Mesodermal cell (in vitro differentiated cells): ENCODE results near the gene PARP3.
"Not testable (repeated sequence)": the region's sequence is repeated elsewhere in the genome, so short reads cannot be mapped to it uniquely, and the experiment has no call there.

Experiments used
- H3K27ac ChIP-seq: 2 replicates; pipeline ENCODE4 v1.7.0; 2013; ENCODE audit warnings: mild to moderate bottlenecking, low read depth, low read length, moderate library complexity; ENCODE audit not compliant: severe bottlenecking
- H3K36me3 ChIP-seq: 2 replicates; pipeline ENCODE4 v1.7.1; 2013; ENCODE audit warnings: mild to moderate bottlenecking, low read length, moderate library complexity; ENCODE audit not compliant: control insufficient read depth, insufficient read depth
- H3K4me1 ChIP-seq: one replicate; pipeline ENCODE4 v1.7.1; 2013; ENCODE audit warnings: mild to moderate bottlenecking, low read length; ENCODE audit not compliant: insufficient read depth, control insufficient read depth, poor library complexity, severe bottlenecking
- H3K4me3 ChIP-seq: 2 replicates; pipeline ENCODE4 v1.7.0; 2013; ENCODE audit warnings: low read length, control low read depth, mild to moderate bottlenecking; ENCODE audit not compliant: insufficient read depth, poor library complexity, severe bottlenecking; ENCODE audit errors: extremely low read depth
- H3K9me3 ChIP-seq: 2 replicates; pipeline ENCODE4 v1.7.1; 2013; ENCODE audit warnings: mild to moderate bottlenecking, low read length, moderate library complexity; ENCODE audit not compliant: control insufficient read depth
- WGBS, 2 experiments: methylation state at CpG; one replicate each; pipeline ENCODE4 v1.1.5; 2013; ENCODE audit warnings: missing lambda C conversion rate in 2 of 2; ENCODE audit not compliant: insufficient coverage in 2 of 2; 5-methylcytosine and 5-hydroxymethylcytosine counted together

The PARP3 gene

DNA sequence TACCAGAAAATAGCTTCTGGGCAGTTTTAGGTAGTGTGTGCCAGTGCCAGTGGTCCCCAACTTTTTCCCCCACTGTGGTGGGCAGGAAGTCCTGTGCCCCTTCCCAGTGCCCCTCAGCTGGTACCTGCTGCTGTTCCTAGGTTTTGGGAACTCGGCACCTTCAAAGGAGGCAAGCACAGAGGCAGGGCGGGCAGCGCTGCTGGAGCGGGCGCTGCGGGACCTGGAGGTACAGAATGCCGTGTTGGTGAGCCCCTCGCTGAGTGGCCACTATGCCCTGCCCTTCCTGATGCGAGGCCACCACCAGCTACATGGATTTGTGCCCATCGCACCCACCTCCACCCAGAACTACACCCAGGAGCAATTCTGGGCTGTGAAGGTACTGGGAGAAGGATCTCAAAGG lies 38.1 kb downstream of the PARP3 start:
- Histone ChIP-seq H3K36me3 (peaks cover 9% of the 10 kb centered on the region), H3K4me3 (no peak overlapping the region), H3K9me3 (no peaks in the 10 kb centered on the region), H3K4me1 (peaks cover 13% of the 10 kb centered on the region), H3K27ac (no peak overlapping the region)
- 91 to 97% methylated on average over 7 to 8 of the region's 10 CpGs for WGBS, 2 experiments

DNA sequence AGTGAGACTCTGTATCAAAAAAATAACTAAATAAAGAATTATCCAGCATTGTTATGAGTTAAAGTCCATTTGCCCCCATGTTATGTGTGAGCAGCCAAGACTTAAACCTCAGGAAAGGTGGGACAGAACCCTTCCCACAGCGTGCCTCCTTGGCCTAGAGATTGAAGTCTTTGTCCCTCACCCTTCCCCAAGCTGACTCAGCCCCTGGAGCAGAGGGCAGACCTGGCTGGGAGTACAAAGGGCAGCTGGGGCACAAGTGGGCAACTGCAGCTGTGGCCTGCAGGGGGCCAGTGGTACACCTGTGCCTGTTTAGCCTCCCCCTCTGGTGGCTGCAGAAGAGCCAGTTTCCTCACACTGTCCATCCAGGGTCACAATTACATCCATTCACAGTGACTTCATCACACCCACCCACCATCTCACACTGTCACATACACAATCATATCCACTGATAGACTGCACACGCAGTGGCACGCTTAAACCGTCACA lies 40.2 kb downstream of the PARP3 start:
- Histone ChIP-seq H3K9me3 (no peaks in the 10 kb centered on the region), H3K4me1 (peaks cover 5% of the 10 kb centered on the region), H3K27ac (peak overlapping the region; percentile 94), H3K4me3 (peak overlapping the region; percentile 56), H3K36me3 (peaks cover 10% of the 10 kb centered on the region)
- WGBS, 2 experiments = 13 to 34% methylated on average over 3 to 4 of the region's 4 CpGs

DNA sequence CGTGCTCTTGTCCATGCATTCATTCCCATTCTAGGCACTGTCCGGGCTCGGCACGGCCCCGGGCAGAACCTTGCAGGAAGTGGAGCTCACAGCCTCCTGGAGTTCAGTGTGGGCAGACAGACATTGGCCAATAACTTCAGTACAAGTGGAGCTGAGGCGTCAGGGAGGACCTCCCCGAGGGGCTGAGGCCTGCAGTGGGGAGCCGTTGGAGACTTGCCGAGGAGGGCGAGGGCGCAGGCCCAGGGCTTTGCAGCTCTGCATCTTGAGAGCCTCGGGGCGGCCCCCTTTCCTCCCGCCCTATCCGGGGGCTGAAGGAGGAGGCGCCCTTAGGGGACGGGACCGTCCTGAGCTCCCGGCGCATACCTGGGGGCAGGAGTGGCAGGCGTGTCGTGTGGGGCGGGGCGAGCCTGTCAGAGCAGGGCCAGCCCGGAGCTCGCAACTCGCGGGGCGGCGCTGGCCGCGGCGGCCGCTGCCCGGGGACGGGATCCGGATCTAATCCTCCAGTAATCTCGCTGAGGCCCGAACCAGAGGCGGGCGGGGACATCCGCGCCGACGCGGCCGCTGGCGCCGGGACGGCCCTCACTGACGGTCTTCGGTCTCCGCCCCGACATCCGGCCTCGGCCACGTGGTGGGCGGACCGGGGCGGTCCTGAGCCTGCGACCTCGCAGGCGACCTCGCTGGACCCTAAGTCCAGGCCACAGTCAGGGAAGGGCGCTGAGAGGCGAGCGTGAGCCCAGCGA lies 40.8 kb downstream of the PARP3 start, which contains the start of gene ACY1:
Gene ACY1, plus strand, starts transcription at position 698 of the 740 bp plus-strand sequence. CDS start 530 bp downstream, outside the sequence.
- Histone ChIP-seq H3K4me1 (peaks cover 5% of the 10 kb centered on the region), H3K36me3 (peaks cover 12% of the 10 kb centered on the region), H3K27ac (peak within 1 kb of the TSS; percentile 94), H3K4me3 (peak within 1 kb of the TSS; percentile 56), H3K9me3 (no peaks in the 10 kb centered on the region)
- 0 to 2% methylated on average over 46 to 59 of the region's 68 CpGs for WGBS, 2 experiments

DNA sequence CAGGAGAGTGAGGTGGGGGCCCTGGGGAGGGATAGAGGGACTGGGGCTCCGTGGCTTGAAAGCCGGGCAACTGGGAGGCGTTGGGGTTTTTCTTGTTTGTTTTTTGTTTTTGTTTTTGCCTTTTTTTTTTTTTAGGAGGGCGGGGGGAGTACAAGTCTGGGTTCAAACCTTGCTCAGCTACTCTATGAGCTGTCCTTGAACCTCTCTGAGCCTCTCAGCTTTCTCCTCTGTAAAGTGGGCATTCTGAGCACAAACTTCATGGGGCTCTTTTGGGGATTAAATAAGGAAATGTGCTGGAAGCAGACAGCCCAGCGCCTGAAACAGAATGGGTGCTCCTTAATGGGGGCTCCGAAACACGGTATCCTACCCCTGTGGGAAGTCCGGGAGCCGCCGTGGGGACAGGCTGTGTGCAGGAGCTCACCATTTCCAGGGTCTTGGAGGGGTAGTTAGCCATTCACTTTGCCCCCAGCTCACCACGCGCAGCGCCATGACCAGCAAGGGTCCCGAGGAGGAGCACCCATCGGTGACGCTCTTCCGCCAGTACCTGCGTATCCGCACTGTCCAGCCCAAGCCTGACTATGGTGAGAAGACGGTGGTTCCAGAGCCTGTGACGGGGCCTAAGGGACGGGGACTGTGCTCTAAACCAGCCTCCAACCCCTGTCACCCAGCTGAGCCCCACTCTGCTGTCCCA lies 41.6 kb downstream of the PARP3 start:
- peak overlapping the region; percentile 94 for H3K27ac ChIP-seq
- H3K4me3 ChIP-seq = peak overlapping the region; percentile 56
- H3K36me3 ChIP-seq = peaks cover 12% of the 10 kb centered on the region
- peaks cover 5% of the 10 kb centered on the region for H3K4me1 ChIP-seq
- WGBS, 2 experiments = 86 to 87% methylated on average over 17 to 20 of the region's 22 CpGs
- no peaks in the 10 kb centered on the region for H3K9me3 ChIP-seq

DNA sequence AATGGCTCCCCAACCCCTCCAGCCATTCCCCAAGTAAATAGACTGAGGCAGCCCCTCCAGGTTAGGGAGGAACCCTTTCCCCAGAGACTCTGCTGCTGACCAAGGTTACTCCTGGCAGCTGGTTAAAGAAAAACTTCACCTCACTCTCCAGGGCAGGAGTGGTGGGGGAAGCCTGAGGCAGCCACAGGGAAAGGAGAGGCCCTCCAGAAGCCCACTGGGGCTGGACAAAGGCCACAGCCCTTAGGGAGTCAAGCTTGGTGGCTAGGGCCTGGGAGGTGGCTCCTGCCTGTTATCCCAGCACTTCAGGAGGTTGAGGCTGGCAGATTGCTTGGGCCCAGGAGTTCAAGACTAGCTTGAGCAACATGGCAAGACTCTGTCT lies 42.1 kb downstream of the PARP3 start:
- no peaks in the 10 kb centered on the region for H3K9me3 ChIP-seq
- H3K4me1 ChIP-seq = peaks cover 5% of the 10 kb centered on the region
- no peak overlapping the region for H3K27ac ChIP-seq
- peaks cover 12% of the 10 kb centered on the region for H3K36me3 ChIP-seq
- no peak overlapping the region for H3K4me3 ChIP-seq

DNA sequence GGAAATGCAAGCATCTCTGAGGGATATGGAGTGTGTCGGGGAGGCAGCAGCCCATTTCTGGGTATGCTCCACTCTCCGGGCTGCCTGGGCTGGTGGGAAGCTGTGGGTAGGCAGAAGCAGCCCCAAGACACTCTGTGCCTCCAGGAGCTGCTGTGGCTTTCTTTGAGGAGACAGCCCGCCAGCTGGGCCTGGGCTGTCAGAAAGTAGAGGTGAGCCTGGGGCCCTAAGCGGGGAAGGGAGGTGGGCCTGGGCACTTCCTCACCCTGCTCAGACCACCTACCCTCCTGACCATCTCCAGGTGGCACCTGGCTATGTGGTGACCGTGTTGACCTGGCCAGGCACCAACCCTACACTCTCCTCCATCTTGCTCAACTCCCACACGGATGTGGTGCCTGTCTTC lies 42.9 kb downstream of the PARP3 start:
- no peaks in the 10 kb centered on the region for H3K9me3 ChIP-seq
- H3K4me1 ChIP-seq = peaks cover 5% of the 10 kb centered on the region
- no peak overlapping the region for H3K27ac ChIP-seq
- peaks cover 12% of the 10 kb centered on the region for H3K36me3 ChIP-seq
- WGBS, 2 experiments = 89 to 100% methylated on average over 3 of the region's 6 CpGs
- no peak overlapping the region for H3K4me3 ChIP-seq

DNA sequence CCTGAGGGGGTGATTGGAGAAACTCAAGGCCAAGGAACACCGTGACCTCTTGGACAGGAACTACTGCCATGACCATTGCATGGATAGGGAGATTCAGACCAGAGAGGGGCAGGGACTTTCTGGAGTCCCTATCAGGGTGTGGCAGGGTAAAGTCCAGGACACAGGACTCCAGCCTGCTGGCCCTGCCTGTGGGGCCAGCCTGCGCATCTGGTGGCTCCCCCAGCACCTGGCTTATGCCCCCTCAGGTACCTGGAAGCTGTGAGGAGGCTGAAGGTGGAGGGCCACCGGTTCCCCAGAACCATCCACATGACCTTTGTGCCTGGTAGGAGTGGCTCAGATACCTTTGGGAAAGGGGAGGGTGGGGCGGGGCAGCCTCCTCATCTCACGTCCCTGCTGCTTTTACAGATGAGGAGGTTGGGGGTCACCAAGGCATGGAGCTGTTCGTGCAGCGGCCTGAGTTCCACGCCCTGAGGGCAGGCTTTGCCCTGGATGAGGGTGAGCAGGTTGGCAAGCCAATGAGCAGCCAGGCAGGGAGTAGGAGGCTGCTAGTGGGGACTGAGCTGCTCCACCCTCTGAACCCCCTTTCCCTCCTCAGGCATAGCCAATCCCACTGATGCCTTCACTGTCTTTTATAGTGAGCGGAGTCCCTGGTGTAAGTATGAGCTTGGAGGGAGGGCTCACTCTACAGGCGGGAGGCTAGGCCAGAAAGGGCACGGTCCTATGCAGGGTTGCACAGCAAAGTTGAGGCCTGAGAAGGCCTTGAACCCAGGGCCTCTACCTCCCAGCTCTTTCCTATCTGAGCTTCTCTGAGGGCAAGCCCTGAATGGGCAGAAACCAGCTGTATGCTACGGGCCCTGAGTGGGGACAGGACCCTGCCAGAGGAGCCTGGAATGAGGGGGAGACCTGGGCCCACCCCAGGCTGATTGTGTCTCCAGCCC lies 44.1 kb downstream of the PARP3 start:
- WGBS, 2 experiments = 80 to 94% methylated on average over 7 to 8 of the region's 12 CpGs
- Histone ChIP-seq H3K36me3 (peaks cover 4% of the 10 kb centered on the region), H3K9me3 (no peaks in the 10 kb centered on the region), H3K4me1 (peaks cover 5% of the 10 kb centered on the region), H3K27ac (no peak overlapping the region), H3K4me3 (no peak overlapping the region)

DNA sequence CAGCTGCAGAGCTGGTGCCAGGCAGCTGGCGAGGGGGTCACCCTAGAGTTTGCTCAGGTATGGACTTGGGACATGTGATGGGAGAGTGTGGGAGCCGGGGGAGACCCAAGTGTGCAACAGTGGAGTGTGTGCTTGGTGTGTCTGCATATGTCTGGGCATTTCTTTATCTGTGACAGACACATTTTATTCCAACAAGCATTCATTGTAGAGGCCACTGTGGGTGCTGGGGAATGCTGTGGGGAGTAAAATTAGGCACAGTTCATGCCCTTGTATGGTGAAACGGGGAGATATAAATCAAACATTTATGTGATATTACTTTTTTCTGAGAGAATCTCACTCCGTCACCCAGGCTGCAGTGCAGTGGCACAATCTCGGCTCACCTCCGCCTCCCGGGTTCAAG lies 45.4 kb downstream of the PARP3 start:
- no peak overlapping the region for H3K27ac ChIP-seq
- no peak overlapping the region for H3K4me3 ChIP-seq
- WGBS, 2 experiments = 85 to 93% methylated on average over 5 of the region's 7 CpGs
- H3K36me3 ChIP-seq = peaks cover 17% of the 10 kb centered on the region
- no peaks in the 10 kb centered on the region for H3K9me3 ChIP-seq
- peaks cover 8% of the 10 kb centered on the region for H3K4me1 ChIP-seq

DNA sequence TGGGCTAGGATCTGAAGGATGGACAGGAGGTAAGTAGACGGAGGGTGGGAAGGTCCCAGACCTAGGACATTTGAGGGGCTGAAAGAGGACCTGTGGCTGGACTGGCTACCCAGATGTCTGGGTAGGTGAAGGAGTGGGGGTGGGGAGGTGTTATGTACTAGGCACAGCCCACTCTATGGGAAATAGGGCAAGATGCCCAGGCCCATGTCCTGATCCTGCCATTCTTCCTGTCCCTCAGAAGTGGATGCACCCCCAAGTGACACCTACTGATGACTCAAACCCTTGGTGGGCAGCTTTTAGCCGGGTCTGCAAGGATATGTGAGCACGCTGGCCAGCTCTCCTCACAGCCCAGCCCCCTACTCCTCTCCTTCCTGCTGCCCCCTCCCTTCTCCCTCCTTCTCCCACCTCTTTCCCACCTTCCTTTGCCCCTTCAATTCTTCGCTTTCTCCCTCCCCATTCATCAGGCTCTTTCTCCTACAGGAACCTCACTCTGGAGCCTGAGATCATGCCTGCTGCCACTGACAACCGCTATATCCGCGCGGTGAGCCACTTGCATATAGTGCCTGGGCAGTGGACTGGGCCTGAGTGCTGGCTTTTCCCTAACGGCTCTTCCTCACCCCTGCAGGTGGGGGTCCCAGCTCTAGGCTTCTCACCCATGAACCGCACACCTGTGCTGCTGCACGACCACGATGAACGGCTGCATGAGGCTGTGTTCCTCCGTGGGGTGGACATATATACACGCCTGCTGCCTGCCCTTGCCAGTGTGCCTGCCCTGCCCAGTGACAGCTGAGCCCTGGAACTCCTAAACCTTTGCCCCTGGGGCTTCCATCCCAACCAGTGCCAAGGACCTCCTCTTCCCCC lies 46.4 kb downstream of the PARP3 start:
- H3K9me3 ChIP-seq = no peaks in the 10 kb centered on the region
- 78 to 87% methylated on average over 14 to 15 of the region's 15 CpGs for WGBS, 2 experiments
- no peak overlapping the region for H3K4me3 ChIP-seq
- no peak overlapping the region for H3K27ac ChIP-seq
- H3K36me3 ChIP-seq = peaks cover 26% of the 10 kb centered on the region
- H3K4me1 ChIP-seq = peaks cover 9% of the 10 kb centered on the region

DNA sequence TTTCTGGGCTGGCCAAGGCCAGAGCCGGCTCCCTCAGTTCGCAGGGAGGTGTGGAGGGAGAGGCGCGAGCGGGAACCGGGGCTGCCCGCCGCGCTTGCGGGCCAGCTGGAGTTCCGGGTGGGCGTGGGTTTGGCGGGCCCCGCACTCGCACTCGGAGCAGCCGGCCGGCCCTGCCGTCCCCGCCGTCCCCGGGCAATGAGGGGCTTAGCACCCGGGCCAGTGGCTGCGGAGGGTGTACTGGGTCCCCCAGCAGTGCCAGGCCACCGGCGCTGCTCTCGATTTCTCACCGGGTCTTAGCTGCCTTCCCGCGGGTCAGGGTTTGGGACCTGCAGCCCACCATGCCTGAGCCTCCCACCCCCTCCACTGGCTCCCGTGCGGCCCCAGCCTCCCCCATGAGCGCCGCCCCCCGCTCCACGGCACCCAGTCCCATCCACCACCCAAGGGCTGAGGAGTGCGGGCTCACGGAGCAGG lies 48.4 kb downstream of the PARP3 start:
- not testable (repeated sequence) for H3K27ac ChIP-seq, H3K4me3 ChIP-seq, H3K9me3 ChIP-seq
- WGBS, 2 experiments = 97% methylated on average over 18 to 24 of the region's 38 CpGs
- Histone ChIP-seq H3K4me1 (peaks cover 14% of the 10 kb centered on the region), H3K36me3 (peaks cover 45% of the 10 kb centered on the region)
